KOPT-K1 (cell line): ENCODE data around the gene CPTP.

ENCODE experiments used
- H3K27ac ChIP-seq: fragments of 200-600 bp; sonication (generic); 2 replicates; pipeline ENCODE4 v1.5.1; 2016; ENCODE audit warnings: antibody characterized with exemption, mild to moderate bottlenecking, low read depth, low read length; ENCODE audit not compliant: poor library complexity, severe bottlenecking
- H3K36me3 ChIP-seq: fragments of 200-600 bp; sonication (generic); 2 replicates; pipeline ENCODE4 v1.5.1; 2017; ENCODE audit warnings: antibody characterized with exemption, mild to moderate bottlenecking, low read length, moderate library complexity; ENCODE audit not compliant: insufficient read depth
- H3K9me3 ChIP-seq: fragments of 200-600 bp; sonication (generic); 2 replicates; pipeline ENCODE4 v1.5.1; 2017; ENCODE audit warnings: antibody characterized with exemption, low read length, mild to moderate bottlenecking; ENCODE audit not compliant: insufficient read depth, poor library complexity, severe bottlenecking

Gene CPTP

DNA sequence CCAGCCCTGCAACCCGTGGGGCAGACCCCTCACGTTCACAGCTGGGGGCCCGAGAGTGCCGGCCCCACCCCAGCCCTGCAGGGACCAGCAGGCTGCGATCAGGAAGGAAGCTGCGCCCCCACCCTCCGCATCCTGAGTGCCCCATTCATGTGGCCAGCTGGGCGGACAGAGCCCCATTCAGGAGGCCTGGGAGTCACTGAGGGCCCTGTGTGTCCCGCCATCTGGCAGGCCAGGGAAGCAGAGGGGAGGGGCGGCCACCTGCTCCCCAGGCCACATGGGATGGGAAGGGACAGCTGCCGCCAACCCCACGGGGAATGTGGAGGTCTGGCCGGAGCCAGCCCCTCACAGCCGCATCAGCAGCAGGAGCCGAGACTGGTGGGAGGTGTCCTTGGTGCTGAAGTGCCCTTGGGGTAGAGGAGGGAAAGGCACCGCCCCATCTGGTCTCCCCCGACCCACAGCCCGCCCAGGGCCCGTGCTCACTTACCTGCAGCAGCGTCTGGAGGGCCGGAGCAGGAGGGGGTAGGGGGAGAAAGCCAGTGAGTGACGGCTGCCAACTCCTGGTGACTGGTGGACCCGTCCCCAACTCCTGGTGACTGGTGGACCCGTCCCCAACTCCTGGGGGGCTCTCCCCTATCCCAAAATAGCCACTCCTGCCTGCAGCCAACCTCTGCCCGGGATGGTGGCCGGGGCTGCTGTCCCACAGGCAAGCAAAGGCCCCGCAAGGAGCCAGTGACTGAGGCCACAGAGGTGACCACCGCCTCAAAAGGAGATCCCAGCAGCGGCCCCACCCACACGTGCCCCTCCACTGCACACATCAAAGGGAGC lies 25.5 kb upstream of the CPTP start:
- Histone ChIP-seq H3K27ac (no peak overlapping the region), H3K36me3 (peaks cover 7% of the 10 kb centered on the region; the same call in 1 of the 2 replicates), H3K9me3 (no peaks in the 10 kb centered on the region)

- Histone ChIP-seq H3K9me3 (no peaks in the 10 kb centered on the region), H3K27ac (no peak overlapping the region), H3K36me3 (peaks cover 7% of the 10 kb centered on the region; the same call in 1 of the 2 replicates)
Observed at GRCh38 chr1:1299686-1300351, 24.8 kb upstream of the CPTP start.

GRCh38 chr1:1300352-1300739 lies 24.3 kb upstream of the CPTP start:
- Histone ChIP-seq H3K9me3 (no peaks in the 10 kb centered on the region), H3K36me3 (peaks cover 3% of the 10 kb centered on the region; the same call in 1 of the 2 replicates), H3K27ac (no peak overlapping the region)

DNA sequence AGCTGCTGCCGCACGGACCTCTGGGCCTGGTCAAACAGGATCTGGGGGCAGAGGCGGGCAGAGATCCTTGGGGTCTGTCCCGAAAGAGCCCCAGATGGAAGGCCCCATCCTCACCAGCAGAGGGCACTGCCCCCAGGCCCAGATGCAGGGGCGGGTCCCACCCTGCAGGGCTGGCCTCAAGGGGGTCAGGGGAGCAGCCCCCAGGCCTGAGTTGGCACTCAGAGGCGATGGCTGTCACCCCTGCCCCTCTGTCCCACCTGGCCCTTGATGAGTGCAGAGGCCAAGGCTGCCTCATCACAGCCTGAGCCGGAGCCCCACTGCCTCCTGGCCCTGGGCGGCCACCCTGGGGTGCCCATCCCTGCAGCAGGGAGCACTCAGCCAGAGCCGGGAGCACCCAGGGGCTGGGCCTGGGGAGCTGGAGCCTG lies 22.6 kb upstream of the CPTP start:
- Histone ChIP-seq H3K27ac (no peak overlapping the region), H3K9me3 (no peaks in the 10 kb centered on the region), H3K36me3 (no peaks in the 10 kb centered on the region; the same call in 1 of the 2 replicates)

DNA sequence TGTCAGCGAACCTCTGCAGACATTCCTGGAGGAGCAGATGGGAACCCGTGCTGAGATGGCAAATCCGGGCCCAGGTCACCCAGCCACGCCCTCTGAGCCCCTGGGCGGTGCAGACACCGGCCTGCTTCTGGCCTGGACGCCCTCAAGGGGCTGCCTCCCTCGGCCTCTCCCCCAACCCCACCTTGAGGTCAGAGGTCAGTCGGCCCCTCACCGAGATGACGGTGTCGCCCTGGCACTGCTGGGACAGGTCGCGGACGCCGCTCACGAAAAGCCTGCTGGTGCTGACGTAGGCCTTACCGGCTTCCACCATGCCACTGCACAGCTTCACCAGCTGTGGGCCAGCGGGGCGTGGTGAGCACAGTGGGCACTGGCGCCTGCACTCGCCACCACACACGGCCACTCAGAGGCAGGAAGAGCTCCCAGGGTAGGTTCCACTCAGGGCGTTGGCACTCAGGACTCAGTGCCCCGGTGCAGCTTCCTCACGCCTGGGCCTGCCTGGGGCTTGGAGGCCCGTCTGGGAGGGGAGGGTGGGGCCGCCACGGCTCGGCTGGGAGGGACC lies 21.6 kb upstream of the CPTP start:
- Histone ChIP-seq H3K27ac (no peak overlapping the region), H3K9me3 (no peaks in the 10 kb centered on the region), H3K36me3 (no peaks in the 10 kb centered on the region; the same call in 1 of the 2 replicates)

- Histone ChIP-seq H3K9me3 (no peaks in the 10 kb centered on the region), H3K27ac (no peak overlapping the region)
Observed at GRCh38 chr1:1303736-1304135, 20.9 kb upstream of the CPTP start.

GRCh38 chr1:1304331-1305299 lies 20.0 kb upstream of the CPTP start:
- peak overlapping the region; percentile 84 for H3K27ac ChIP-seq

More at GRCh38 chr1:1303736-1304135, 20.9 kb upstream of the CPTP start:
- no peaks in the 10 kb centered on the region for H3K36me3 ChIP-seq

DNA sequence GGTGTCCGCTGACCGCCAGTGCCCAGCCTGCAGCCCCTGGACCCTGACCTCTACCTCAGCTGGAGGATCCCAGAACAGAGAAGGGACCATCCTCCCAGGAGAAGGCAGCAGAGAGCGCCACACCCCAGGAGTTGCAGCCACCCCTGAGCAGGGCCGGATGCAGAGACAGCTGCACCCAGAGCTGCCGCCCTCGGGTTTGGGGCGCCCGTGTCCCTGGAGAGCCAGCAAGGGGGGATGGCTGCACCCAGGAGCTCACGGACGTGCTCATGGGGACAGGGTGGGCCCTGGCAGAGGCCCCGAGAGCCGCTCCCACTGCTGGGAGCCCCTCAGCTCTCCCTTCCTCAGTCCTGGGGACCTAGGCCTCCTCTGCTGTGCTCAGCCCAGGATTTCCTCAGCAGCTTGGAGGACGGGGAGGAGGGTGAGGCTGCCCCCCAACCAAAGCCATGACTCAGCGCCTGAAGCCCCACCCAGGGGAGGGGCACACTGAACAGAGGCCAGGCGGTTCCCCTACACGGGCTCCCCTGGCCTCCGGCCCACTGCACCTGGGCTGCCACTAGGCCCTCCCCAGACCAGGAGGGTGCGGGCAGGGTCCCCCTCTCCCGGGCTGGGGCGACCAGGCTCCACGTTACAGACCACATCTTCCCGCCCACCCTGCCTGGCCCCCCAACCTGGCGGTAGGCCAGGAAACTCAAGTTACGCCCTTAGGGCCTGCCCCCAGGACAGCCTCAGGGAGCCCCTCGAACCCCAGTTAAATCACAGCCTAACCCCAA lies 19.1 kb upstream of the CPTP start:
- peak overlapping the region; percentile 84 for H3K27ac ChIP-seq
- H3K9me3 ChIP-seq, result no peaks in the 10 kb centered on the region
- peaks cover 11% of the 10 kb centered on the region; the same call in 1 of the 2 replicates for H3K36me3 ChIP-seq

More at GRCh38 chr1:1304331-1305299, 20.0 kb upstream of the CPTP start:
- H3K36me3 ChIP-seq, result peaks cover 3% of the 10 kb centered on the region; the same call in 1 of the 2 replicates
- no peaks in the 10 kb centered on the region for H3K9me3 ChIP-seq

DNA sequence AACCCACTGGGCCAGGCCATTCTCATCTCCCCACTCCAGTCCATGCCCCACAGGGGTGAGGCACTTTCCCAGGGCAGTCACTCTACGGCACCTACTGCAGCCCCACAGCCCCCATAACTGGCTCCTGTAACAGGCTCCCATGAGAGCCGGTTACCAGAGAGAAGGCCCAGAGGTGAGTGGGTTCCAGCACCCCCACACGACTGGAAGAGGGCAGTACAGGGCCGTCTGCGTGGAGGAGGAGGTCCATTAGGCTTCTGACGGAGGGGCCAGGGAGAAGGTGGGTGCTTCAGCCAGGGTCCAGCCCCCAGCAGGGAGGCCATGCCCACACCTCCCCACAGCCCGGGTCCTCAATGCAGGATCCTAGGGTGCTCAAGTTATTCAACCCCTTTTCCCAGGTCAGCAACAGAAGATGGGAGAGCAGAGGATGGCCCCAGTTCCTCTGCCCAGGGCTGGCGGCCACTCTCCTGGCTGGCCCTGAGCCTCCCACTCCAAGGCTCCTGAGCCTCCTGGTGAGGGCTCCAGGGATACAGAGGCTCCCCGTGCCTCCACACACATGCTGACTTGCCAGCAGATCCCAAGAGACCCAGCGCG lies 18.4 kb upstream of the CPTP start:
- H3K36me3 ChIP-seq, result peaks cover 18% of the 10 kb centered on the region
- H3K27ac ChIP-seq, result peak overlapping the region; percentile 84
- H3K9me3 ChIP-seq, result no peaks in the 10 kb centered on the region

DNA sequence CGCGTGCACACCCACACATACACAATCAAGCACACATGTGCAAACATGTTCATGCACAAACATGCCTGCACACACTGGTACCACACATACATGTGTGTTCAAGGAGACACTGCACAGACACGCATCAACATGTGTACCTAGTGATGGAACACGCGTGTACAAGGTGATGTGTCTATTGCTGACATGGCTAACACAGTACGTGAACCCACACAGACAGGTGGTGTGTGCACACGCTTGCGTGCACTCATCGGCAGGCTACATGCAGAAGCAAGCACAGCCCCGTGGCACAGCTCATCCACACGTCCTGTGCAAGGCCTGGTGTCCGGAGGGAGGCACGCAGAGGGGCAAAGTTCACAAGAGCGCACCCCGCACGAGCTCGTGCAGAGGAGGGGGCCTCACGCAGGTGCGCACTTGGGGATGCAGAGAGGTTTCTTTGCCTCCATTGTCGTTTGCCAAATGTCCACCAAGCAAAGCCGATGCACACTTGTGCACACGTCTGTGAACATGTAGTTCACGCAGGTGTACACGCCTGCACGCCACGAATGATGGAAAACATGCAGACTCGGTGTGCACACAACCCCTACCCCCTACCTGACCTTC lies 17.8 kb upstream of the CPTP start:
- peak overlapping the region; percentile 84 for H3K27ac ChIP-seq
- no peaks in the 10 kb centered on the region for H3K9me3 ChIP-seq
- peaks cover 24% of the 10 kb centered on the region for H3K36me3 ChIP-seq

DNA sequence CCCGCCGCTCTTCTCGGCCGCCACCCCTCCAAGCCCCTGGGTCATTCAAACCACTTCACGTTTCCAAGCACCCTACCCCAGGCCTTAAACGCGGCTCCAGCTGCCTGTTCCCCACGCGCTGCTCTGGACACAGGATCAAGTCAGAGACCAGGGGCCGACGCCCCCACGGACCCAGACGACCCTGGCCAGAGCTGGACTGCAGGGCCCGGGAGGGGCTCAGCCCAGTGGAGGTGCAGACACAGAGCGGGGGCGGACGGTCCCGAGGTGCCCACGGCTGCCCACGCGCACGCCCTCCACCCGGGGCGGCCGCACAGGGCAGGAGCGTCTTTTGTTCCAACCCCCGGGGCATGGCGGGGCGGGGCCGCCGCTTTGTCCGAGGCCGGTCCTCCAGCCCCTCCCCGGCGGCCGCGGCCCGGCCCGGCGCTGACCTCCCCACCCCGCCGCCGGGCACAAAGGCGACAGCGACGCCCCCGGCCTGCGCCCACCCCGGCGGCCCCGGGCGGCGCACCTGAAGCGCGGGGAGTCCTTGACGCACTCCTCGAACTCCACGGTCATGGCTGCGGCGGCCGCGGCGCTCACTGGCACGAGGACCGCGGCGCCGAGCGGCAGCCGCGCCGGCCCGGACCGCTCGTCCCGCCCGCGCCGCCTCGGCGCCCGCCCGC lies 17.2 kb upstream of the CPTP start:
- H3K9me3 ChIP-seq, result no peaks in the 10 kb centered on the region
- H3K36me3 ChIP-seq, result peaks cover 28% of the 10 kb centered on the region
- H3K27ac ChIP-seq, result peak overlapping the region; percentile 84

- H3K9me3 ChIP-seq, result no peaks in the 10 kb centered on the region
- H3K27ac ChIP-seq, result peak within 1 kb of the TSS; percentile 84
- peaks cover 36% of the 10 kb centered on the region for H3K36me3 ChIP-seq
Observed at GRCh38 chr1:1307923-1308755, 16.5 kb upstream of the CPTP start, which contains the start of the genes ACAP3 and PUSL1. ACAP3 (minus strand) TSS chr1:1307930; CDS start chr1:1307815, 115 bp downstream. PUSL1 (plus strand) TSS chr1:1308597; CDS start chr1:1308644, 47 bp downstream.
